GM21381 (cell line): ENCODE data around the gene STARD6.
"Not testable (repeated sequence)": the region's sequence is repeated elsewhere in the genome, so short reads cannot be mapped to it uniquely, and the experiment has no call there.

Source experiments
- ATAC-seq: cut with Tn5 transposase; IDR thresholded peaks from one replicate; pipeline ENCODE4 v1.9.1; 2021; ENCODE audit warnings: mild to moderate bottlenecking, moderate library complexity; ENCODE audit not compliant: unreplicated experiment

Gene STARD6, protein sequence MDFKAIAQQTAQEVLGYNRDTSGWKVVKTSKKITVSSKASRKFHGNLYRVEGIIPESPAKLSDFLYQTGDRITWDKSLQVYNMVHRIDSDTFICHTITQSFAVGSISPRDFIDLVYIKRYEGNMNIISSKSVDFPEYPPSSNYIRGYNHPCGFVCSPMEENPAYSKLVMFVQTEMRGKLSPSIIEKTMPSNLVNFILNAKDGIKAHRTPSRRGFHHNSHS

DNA sequence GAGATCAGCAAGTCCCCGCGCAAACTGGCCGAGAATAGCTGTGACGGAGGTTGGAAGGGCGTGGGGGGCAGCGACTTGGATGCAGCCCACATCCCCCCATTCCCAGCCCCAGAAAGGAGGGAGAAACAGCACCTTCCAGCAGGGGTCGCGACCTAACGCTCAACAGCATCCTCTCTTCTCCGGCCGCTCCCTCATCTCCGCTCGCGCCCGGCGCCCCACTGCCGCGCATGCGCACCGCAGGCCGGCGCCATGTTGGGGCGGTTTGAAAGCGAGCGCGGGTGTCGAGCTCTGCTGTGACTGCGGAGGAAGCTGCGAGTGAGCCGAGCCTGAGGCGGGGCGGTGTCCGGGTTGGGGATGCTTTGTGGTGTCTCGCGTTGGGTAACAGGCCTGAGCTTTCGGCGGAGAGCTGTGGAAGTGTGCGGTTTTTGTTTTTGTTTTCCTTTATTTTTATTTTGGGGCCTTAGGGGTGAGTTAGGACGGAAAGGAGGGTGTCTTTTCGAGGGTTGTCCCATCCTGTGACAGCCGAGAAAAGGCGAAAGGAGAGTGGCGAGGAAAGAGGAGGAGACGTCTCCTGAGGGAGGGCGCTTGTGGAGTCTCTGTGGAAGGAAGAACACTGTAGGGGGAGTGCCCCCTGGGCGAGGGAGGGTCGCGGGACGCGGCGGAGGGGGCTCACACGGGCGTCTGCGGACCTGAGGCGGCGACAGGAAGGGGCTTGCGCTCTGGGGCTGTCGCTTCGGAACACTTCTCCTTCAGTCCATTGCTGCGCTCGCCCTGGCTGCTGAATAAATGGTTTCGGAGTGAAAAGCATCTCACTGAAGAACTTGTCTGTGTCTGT is at the start of gene STARD6, which contains the start of gene C18orf54:
Gene STARD6 (minus strand): TSS at position 199 of the 835 bp plus-strand sequence. CDS start 3,285 bp downstream, outside the sequence.
Gene C18orf54 (plus strand): TSS at position 247 of the 835 bp plus-strand sequence. CDS start 2,667 bp downstream, outside the sequence.
- peak; percentile 91 for ATAC-seq

DNA sequence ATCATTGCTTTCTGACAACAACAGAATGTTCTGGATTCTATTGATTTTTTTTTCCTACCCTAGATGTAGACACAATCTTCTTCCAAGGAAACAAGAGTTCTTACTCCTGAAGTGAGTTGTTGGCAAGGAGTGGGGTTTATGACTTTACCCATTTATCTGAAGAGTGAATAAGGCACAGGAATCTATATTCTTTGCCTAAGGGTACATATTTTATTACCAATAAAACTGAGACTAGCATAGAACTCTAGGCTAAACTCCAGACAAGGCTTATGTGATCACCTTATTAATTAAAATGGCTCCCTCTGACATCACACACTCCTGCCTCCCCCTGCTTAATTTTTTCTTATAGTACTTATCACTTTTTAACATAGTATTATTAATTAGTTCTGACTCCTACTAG is 47.6 kb upstream of the STARD6 start:
- no peak for ATAC-seq

DNA sequence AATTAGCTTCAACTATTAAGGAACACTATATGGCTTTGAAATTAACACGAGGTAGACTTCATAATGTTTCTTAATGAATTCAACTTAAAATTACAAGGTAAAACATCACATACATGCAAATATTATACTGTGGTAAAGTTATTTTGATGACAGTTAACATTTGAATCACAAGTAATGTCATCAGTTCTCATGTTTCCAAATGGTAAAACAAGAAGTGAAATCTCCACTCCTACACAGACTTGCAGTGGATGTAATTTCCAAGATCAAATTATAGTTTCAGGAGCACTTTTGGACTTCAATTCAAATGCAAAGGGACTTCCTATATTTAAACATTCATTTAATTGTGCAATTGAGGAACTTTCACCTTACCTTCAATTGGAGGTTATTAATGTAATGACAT is 39.1 kb upstream of the STARD6 start:
- no peak for ATAC-seq

DNA sequence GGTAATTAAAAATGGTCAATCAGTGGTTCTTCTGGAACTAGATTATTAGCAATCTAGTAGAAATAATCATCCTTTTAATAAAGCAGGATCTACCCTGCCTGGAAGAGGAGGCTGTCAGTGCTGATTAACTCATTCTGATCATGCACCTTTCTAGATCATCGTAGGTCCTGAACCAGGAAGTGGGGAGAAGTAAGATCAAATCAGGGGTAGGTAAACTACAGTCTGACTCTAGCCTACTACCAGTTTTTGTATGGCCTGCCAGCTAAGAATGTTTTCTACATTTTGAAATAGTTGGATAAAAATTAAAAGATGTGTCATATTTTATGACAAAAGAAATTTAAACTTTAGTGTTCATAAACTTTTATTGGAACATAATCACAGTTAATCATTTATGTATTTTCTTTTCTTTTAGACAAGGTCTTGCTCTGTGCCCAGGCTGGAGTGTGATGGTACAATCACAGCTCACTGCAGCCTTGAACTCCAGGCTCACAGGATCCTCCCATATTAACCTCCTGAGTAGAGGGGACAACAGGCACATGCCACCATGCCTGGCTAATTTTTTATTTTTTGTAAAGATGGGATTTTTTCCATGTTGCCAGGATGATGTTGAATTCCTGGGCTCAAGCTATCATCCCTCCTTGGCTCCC is 36.1 kb upstream of the STARD6 start:
- no peak for ATAC-seq

DNA sequence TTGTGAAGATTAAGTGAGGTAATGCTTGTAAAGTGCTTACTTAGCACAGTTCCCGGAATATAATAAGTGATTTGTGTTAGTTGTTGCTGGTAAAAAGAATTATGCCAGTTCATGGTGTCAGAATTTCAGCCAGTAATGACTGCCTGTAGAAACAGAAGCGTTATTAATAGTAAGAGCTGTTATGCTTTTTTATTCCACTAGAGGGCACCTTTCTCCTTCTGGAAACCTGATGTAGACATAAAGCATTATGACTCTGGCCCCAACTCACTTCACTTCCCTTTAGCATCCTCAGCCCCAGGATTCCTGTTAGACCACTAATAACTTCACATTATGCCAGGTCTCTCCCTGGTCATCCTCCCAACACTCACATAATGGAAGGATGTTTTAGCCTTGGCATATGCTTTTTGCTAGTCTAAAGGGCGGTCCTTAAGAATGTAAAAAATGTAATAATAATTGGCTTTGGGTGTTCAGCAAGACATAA is 34.9 kb upstream of the STARD6 start:
- ATAC-seq: peak; percentile 44

DNA sequence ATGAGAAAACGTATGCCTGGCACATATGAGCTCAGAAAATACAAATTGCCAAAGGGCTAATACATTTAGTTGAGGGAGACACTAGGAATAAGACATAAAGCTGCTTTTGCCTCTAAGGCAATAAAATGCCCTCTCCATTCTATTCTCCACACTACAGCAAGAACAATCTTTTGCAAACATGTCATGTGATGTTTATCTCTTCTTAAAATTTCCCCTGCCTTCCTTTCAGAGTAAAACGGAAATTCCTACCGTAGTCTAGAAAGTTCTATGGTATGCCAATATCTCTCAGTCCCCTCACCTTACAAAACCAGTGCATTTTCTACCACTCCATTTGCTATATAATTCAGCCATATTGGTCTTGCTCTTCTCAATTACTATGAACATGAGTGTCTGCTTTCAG is 33.2 kb upstream of the STARD6 start:
- ATAC-seq: no peak

DNA sequence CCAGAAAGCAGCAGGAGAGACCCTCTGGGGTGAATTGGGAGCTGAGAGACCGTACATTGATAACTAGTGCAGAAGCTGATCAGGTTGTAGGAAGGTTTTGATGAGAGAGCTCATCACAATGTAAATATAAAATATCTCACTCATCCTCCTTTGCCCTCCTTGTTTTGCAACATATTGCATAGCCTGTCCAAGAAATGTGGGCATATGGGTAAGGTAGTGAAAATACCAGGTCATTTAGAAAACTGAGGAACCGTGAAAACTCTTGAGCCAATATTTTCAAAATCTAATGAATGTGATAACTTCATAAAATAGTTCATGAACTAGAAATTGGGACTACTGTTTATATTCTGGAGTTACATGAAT is 31.5 kb upstream of the STARD6 start:
- peak; percentile 9 for ATAC-seq

DNA sequence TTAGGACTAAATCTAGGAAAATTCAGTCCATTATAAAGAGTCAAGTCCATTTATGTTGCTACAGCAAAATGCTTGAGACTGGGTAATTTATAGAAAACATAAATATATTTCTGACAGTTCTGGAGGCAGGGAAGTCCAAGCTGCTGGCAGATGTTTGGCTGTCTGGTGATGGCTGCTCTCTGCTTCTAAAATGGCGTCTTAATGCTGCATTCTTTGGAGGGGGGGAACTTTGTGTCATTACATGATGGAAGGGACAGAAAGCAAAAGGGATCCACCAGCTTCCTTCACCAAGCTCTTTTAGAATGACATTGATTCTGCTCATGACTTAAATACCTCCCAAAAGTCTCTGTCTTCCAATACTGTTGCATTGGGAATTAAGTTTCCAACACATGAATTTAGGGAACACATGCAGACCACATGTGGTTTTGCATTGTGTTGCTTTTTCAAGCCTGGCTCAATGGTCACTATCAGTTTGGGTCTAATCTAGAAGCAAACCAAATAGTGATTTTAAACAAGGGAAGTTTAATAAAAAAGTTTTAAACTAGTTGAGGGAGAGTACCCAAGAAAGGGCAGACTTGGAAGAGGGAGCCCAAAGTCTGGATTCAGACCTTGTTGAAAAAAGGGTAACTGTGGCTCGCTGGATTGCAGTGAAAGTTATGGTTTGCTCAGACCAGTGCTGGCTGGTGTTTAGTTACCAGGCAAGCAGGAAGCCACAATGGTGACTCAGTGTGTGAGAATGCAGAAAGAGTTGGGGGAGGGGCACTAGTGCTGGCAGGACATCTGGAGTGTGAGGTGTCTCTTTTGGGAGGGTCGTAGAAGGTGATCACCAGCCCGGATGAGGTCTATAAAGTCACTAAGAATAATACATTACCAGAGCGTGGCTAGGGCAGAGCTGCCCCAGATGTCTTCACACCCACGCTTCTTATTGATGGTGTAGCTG is 30.8 kb upstream of the STARD6 start:
- peak; percentile 86 for ATAC-seq

DNA sequence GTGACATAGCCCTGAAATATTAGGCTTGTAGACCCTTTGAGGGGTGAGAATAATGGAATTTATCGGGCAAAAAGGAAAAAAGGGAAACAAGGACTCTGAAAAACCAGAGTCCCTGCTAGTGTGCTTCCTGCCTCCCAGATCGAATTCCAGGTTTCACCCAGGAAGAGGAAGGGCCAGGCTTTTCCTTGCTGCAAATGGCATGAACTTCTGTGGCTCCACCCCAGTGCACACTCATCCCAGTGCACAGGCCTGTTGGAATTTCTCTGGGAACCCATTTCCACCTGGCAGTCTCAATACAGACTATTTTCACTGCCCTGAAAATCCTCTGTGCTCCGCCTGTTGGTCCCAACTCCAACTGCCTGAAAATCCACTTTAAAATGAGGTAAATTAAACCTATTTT is 30.0 kb upstream of the STARD6 start:
- no peak for ATAC-seq

DNA sequence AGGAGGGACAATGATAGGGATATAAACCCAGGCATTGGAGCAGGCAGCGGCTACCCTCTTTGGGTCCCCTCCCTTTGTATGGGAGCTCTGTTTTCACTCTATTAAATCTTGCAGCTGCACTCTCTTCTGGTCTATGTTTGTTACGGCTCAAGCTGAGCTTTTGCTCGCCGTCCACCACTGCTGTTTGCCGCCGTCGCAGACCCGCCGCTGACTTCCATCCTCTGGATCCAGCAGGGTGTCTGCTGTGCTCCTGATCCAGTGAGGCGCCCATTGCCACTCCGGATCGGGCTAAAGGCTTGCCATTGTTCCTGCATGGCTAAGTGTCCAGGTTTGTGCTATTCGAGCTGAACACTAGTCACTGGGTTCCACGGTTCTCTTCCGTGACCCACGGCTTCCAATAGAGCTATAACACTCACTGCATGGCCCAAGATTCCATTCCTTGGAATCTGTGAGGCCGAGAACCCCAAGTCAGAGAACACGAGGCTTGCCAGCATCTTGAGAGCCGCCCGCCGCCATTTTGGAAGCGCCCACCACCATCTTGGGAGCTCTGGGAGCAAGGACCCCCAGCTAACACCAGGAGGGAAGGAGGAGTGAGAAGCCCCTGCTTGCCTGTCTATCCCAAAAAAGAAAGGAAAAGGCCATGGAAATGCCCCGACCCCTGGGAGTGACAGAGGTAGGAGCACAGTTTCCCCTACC is 29.3 kb upstream of the STARD6 start:
- not testable (repeated sequence) for ATAC-seq

DNA sequence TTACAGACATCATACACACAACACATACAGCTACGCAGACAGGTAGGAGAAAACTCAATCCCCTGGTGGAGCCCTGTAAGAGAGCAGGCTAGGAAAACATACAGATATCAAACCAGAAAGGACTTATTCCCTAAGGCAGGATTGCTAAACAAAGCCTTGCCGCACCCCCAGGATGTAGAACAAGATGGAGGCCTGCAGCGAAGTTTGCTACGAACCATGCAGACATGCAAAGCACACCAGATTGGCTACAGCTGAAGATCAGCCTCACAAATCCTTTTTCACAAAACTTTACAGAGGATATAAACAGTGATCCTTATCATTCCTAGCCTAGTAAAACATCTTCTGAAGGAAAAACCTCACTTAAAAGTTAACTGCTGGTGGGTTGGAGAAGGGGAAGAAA is 28.4 kb upstream of the STARD6 start:
- no peak for ATAC-seq

DNA sequence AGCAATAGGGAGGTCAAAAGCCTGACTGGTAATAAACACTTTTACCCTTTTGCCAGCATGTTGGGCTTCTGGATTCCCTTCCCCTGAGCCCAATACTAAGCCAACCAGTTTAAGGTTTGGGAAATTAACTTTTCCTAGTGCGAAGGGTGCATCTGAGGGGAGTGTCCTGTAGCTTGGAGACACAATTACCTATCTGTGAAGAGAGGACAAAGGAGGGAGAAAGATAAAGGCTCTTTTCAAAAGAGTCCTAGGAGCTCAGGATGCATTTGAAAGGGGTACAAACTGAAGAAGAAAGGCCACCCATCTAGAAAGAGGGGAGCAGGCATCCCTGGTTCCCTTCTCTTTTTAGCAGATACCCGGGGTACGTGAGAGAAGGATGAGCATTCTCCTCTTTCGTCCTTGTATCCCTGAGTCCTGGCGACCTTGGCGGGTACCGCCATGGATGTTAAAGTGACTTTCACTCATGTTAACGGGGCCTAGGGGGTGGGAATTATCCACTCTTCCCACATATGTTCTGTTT is 25.1 kb upstream of the STARD6 start:
- no peak for ATAC-seq

DNA sequence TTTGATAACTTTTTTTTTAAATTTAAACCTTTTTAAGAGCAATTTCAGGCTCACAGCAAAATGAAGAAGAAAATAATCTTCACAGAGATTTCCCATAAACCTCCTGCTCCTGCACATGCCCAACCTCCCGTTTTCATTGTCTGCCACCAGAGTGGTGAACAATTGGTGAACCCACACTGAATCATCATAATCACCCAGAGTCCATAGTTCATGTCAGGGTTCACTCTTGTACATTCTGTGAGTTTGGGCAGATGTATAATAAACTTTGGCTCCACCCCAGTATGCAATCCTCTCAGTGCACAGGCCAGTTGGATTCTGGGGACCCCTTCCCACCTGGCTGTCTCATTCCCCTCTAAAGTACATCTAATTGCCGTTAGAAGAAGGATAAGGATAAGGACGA is 24.4 kb upstream of the STARD6 start:
- ATAC-seq: no peak

DNA sequence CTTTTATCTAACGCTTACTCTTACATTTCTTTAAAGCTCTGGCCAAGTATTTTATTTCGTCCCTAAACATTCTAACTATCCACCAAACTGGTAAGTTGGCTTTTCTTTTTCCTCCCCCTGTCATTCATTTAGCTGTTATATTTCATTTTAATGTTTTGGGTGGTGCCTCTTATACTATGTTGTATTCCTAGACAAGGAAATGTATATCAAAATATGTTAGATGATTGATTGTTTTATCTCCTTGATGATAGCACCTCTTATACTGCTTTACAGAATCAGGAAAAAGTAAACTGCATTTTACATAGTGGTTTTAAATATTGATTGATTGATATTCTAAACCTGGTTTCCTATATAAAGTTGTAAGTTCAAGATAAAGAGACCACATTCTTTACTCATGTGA is 24.0 kb upstream of the STARD6 start:
- no peak for ATAC-seq

DNA sequence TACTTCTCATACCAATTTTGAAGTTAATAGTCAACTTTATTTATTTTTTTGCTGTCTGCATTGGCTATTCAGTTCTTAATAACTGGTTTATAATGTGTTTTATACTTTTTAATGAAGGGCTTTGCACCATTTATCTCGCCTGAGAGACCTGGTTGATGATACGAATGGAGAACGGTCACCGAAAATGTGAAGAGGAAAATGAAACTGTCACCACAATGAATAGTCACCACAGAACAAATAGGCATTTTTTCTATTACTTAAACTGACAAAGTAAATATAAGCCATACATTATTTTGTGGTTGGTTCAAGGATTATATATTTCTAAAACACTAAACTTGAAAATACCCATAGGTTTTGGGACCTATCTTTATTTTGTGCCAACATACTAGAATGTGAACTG is 20.4 kb upstream of the STARD6 start:
- ATAC-seq: no peak

DNA sequence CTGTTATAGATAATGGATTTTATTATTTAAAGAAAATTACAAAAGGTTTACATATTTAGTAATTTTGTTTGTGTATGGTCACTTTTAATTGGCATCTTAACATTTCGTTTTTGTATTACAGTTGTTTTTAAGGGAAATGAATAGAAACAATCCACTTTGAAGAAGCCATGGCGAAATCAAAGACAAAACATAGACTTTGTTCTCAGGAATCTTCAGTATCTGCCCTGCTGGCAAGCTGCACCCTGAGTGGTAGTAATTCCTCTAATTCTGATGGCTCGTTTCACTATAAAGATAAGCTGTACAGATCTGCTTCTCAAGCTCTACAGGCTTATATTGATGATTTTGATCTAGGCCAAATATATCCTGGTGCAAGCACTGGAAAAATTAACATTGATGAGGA is 2.7 kb upstream of the STARD6 start:
- no peak for ATAC-seq

DNA sequence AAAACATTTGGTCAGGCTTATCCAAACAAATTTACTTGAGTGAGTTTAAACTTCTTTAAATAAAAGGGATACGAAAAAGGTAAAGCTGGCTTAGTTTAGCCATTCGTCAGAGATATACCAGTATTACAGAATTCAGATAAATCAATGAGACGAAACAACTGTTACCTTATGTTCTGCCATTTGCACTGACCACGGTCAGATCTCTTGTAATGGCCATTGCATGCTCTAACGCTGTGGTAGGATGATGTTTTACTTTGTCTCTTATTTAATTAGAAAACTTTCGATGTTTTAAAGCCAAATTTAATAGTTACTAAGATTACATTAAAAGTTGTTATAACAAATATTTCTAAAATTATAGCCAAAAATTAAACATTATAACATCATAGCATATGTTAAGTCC is 1.6 kb upstream of the STARD6 start:
- ATAC-seq: no peak

DNA sequence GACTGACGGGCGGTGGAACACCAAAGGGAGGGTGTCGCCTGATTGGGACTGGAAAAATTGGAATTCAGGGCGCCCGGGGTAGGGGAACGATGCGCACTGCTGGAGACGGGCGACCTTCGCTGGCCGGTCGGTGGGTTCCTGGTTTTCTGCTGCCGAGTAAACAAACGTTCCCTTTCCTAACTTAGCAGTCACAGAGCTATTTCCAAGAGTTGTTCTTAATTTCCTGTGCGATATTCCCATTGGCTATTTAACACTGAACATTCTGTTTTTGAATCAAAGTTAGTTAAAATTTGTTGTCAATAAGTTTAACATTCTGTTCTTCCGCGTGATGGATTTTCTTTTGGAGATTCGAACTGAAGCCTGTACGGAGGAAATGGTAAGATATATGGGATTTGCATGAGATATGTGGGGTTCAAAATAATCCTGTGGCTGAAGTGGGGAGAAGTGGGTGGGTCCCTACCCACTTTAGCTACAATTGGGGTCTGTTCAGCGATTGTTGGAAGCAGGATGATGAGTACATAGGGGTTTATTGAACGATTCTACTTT is 910 bp upstream of the STARD6 start:
- ATAC-seq: peak; percentile 3

DNA sequence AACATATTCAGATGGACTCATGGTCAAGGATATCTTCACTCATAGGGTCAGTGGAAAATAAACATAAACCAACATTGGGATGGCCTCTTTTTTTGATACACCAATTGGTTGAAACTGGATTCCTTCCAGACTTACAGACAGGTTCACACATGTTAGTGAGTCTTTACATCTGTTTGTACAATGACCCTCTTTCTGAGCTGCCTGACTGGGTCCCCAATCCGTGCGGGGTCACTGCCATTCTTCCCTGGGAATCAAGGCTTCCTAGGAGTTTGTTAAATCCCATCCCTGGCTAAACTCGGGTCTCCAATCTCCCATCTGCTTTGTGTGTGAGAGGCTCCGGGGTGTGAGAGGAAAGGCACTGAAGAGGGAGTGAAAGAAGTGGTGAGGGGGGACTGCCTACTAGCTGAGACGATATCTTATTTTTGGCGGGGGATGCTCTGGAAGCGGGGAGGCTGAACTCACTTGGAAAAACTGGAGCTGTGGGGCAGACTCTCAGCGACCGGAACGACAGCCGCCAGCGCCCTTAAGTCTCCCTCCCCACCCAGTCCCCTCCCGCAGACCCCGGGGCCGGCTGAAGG is 487 bp downstream of the STARD6 start:
- peak; percentile 43 for ATAC-seq
